ENCODE measurements around the gene WSB2.
"Not testable (repeated sequence)": the region's sequence is repeated elsewhere in the genome, so short reads cannot be mapped to it uniquely, and the experiment has no call there.

WSB2 gene

DNA sequence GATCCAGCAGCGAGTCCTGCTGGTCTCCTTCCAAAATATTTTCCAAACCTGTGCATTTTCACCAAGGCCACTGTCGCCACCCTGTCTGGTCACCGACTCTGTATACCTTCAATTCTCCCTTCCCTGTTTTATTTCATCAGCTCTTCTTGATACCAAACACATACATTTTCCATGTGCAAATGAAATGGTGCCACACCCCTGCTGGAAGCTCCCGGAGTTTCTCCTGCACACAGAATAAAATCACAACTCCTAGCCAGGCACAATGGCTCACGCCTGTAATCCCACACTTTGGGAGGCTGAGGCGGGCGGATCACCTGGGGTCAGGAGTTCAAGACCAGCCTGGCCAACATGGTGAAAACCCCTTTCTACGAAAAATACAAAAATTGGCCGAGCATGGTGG lies 28.8 kb upstream of the WSB2 start:
- TF ChIP-seq, protein P1, sequence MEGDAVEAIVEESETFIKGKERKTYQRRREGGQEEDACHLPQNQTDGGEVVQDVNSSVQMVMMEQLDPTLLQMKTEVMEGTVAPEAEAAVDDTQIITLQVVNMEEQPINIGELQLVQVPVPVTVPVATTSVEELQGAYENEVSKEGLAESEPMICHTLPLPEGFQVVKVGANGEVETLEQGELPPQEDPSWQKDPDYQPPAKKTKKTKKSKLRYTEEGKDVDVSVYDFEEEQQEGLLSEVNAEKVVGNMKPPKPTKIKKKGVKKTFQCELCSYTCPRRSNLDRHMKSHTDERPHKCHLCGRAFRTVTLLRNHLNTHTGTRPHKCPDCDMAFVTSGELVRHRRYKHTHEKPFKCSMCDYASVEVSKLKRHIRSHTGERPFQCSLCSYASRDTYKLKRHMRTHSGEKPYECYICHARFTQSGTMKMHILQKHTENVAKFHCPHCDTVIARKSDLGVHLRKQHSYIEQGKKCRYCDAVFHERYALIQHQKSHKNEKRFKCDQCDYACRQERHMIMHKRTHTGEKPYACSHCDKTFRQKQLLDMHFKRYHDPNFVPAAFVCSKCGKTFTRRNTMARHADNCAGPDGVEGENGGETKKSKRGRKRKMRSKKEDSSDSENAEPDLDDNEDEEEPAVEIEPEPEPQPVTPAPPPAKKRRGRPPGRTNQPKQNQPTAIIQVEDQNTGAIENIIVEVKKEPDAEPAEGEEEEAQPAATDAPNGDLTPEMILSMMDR (conservative IDR thresholded peaks at IDR 0.05; ENCODE audit: low read depth), result no peak
- DNase-seq (ENCODE audit: low spot score), result no peak
- no peak overlapping the region for H3K27ac ChIP-seq
- ChIA-PET CTCF (no interaction called here), POLR2A (ENCODE audit: low non-redundant PET) (no interaction called here)

DNA sequence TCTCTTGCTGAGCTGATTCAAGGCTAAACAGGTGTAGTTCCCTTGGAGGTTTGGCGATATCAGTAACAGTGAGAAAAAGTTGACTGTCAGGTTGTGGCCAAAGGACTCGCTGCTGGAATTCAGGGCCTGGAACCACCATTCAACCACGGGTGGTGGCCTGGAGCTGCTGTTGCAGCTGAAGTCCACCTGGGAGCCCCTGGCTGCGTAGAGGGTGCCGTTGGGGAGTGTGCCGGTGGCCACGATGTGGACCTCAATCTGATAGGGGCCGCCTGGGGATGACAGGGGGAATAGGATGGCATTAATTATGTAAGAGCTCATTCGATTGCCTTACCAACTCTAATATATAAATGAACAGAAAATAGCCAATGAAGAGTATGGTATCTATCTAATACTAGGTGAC lies 21.2 kb upstream of the WSB2 start:
- CTCF ChIA-PET, result no interaction called here
- no peak overlapping the region for H3K27ac ChIP-seq
- TF ChIP-seq, protein P1 (conservative IDR thresholded peaks at IDR 0.05; ENCODE audit: low read depth), result no peak
- POLR2A ChIA-PET (ENCODE audit: low non-redundant PET), result no interaction called here
- DNase-seq (ENCODE audit: low spot score), result no peak

DNA sequence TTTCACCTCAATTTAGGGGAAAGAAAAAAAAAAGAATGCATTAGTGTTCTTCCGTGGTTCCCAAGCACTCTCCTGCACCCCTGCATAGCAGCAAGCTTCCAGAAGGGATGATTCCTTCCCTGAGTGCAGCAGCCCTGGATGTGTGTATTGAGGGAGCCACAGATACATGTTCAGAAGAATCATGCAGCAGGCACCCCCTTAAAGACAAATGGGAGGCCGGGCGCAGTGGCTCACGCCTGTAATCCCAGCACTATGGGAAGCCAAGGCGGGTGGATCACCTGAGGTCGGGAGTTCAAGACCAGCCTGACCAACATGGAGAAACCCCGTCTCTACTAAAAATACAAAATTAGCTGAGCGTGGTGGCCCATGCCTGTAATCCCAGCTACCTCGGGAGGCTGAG lies 20.5 kb upstream of the WSB2 start:
- DNase-seq (ENCODE audit: low spot score); H3K27ac ChIP-seq; POLR2A ChIA-PET (ENCODE audit: low non-redundant PET): not testable (repeated sequence)
- CTCF ChIA-PET, result interaction anchor here (0.7 kb wide), 1 partner anchor 40 kb away, joined by 3 read pairs; no protein-coding TSS in a partner anchor

DNA sequence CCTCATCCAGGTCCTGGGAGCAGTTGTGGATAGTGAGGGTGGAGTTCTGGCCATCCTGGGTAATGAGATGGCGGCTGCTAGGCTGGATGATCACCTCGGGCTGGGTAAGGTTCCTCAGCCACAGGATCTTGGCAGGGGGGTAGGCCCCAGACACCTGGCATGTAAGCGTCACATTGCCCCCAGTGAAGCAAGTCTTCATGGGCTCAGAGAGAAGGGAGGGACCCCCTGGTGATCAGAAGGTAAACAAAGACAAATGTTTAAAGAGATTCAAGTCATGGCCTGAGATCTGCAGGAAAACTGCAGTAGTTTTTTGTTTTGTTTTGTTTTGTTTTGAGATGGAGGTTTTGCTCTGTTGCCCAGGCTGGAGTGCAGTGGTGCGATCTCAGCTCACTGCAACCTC lies 12.8 kb upstream of the WSB2 start:
- CTCF ChIA-PET, result no interaction called here
- POLR2A ChIA-PET (ENCODE audit: low non-redundant PET), result no interaction called here
- TF ChIP-seq, protein P1 (conservative IDR thresholded peaks at IDR 0.05; ENCODE audit: low read depth), result no peak
- DNase-seq (ENCODE audit: low spot score), result no peak
- no peak overlapping the region; the same call in 1 of the 2 replicates for H3K27ac ChIP-seq

DNA sequence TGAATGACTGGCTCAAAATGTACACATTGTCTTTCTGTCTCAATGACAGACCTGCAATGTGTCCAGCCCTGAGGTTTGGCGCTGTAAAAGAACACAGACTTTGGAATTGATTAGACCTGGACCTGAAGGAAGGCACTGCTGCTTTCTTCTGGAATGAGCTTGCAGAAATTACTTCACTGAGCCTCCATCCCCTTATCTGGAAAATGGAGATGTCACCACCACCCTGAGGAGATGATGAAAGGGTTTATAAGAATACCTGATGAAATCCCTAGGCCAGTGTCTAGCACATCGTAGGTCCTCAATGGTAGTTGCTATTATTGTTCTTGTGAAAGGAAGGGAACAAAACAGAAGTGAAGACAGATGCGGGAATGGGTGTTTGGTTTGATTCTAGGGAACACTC lies 9.7 kb upstream of the WSB2 start:
- POLR2A ChIA-PET (ENCODE audit: low non-redundant PET), result interaction anchor here (0.6 kb wide), 1 partner anchor 8 kb away, joined by 3 read pairs; no protein-coding TSS in a partner anchor
- CTCF ChIA-PET, result no interaction called here

DNA sequence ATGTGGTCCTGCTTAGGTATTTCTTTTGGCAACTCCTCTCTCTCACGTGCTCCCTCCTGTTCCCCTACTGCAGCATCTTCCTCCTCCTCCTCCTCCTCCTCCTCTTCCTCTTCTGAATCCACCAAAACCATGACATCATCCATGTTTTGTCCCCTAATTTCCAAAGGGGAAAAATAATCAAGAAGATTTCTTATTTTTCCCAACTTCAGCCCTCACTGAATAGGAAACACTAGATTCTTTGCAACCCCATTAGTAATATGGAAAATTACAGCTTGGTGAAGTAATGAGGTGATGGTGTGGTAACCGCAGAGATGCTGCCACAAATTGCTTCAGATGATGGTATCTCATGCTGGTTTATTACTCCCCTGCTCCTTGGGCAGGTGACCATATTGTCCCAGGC lies 7.5 kb upstream of the WSB2 start:
- DNase-seq (ENCODE audit: low spot score), result no peak
- TF ChIP-seq, protein P1 (conservative IDR thresholded peaks at IDR 0.05; ENCODE audit: low read depth), result no peak
- POLR2A ChIA-PET (ENCODE audit: low non-redundant PET), result no interaction called here
- no peak overlapping the region for H3K27ac ChIP-seq
- CTCF ChIA-PET, result interaction anchor here (0.9 kb wide), 1 partner anchor 1070 kb away, joined by 3 read pairs; no protein-coding TSS in a partner anchor

More for the DNA sequence above, 9.7 kb upstream of the WSB2 start:
- TF ChIP-seq, protein P1 (conservative IDR thresholded peaks at IDR 0.05; ENCODE audit: low read depth), result no peak
- H3K27ac ChIP-seq, result no peak overlapping the region
- no peak for DNase-seq (ENCODE audit: low spot score)

DNA sequence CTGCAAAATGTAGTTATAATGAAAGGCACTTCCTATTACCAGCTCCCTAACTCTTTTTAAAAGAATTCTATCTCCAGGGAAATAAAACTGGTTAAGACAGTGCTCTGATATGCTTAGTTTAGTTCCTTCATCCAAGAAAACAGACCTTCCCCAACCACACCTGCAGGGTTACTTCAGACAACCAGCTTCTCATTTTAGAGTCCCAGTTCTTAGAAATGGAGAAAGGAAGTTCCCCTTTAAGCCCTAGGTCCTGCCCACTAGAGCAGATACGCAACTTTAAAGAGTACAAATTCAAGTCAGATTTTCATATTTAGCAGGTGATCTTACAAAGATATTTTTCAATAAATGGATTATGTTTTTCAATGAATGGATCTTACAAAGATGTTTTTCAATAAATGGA lies 4.4 kb upstream of the WSB2 start:
- ChIA-PET CTCF (interaction anchor here (0.7 to 2.1 kb wide), 2 partner anchors 49 to 311 kb away, joined by 3 to 5 read pairs; partner anchors contain the start of gene SUDS3), POLR2A (ENCODE audit: low non-redundant PET) (no interaction called here)
- DNase-seq (ENCODE audit: low spot score), result no peak
- TF ChIP-seq, protein P1 (conservative IDR thresholded peaks at IDR 0.05; ENCODE audit: low read depth), result no peak
- H3K27ac ChIP-seq, result no peak overlapping the region

Data from RWPE1 (cell line).